ENCODE measurements around the gene TLN1.
A peak's percentile ranks its signal among the peaks of the same experiment; 100 is the strongest.

The TLN1 gene

GRCh38 chr9:35748858-35749514, 17.0 kb upstream of the TLN1 start, which contains the start of the genes GBA2 and RGP1:
Gene GBA2, minus strand, starts transcription at chr9:35749228. Its CDS starts 524 bp downstream, at chr9:35748704.
Gene RGP1, plus strand, starts transcription at chr9:35749287. Its CDS starts 469 bp downstream, at chr9:35749756.
- DNase-seq: peak; percentile 81
- 0 out of 2 replicates have a peak, but pooled peaks cover 5% of the 10 kb centered on the region for H3K36me3 ChIP-seq (replicated peaks; ENCODE audit: insufficient read depth, low read length)
- no peaks in the 10 kb centered on the region for H3K27me3 ChIP-seq (replicated peaks; ENCODE audit: insufficient read depth, low read length)
- TF ChIP-seq EZH2 (optimal IDR thresholded peaks at IDR 0.05; ENCODE audit: low read depth, low read length): no peak
- TF ChIP-seq CTCF (IDR thresholded peaks at IDR 0.05; ENCODE audit: low read length): no peak
- TF ChIP-seq EZH2phosphoT487 (IDR thresholded peaks at IDR 0.05; ENCODE audit: low read length): no peak
- peak within 1 kb of the TSS; percentile 97 for H3K4me2 ChIP-seq (ENCODE audit: low read depth, low read length)
- H4K20me1 ChIP-seq (ENCODE audit: insufficient read depth, low read length): peaks cover 11% of the 10 kb centered on the region
- peaks cover 14% of the 10 kb centered on the region for H3F3A ChIP-seq (ENCODE audit: insufficient read depth, low read length)
- no peaks in the 10 kb centered on the region for H3K9me3 ChIP-seq (replicated peaks; ENCODE audit: insufficient read depth, low read length)
- no peaks in the 10 kb centered on the region for H3K9me2 ChIP-seq (replicated peaks; ENCODE audit: insufficient read depth, low read length)
- peaks cover 20% of the 10 kb centered on the region for H3K4me1 ChIP-seq (ENCODE audit: low read length)
- H2AFZ ChIP-seq (ENCODE audit: low read length): peak within 1 kb of the TSS; percentile 73
- H3K79me2 ChIP-seq (ENCODE audit: low read length): peaks cover 63% of the 10 kb centered on the region
- peak within 1 kb of the TSS; percentile 96 for H3K4me3 ChIP-seq (ENCODE audit: low read length)
- H3K27ac ChIP-seq (ENCODE audit: low read length): peak within 1 kb of the TSS; percentile 50; the same call in 1 of the 2 replicates
- H3K9ac ChIP-seq (ENCODE audit: low read length): peak within 1 kb of the TSS; percentile 85

DNA sequence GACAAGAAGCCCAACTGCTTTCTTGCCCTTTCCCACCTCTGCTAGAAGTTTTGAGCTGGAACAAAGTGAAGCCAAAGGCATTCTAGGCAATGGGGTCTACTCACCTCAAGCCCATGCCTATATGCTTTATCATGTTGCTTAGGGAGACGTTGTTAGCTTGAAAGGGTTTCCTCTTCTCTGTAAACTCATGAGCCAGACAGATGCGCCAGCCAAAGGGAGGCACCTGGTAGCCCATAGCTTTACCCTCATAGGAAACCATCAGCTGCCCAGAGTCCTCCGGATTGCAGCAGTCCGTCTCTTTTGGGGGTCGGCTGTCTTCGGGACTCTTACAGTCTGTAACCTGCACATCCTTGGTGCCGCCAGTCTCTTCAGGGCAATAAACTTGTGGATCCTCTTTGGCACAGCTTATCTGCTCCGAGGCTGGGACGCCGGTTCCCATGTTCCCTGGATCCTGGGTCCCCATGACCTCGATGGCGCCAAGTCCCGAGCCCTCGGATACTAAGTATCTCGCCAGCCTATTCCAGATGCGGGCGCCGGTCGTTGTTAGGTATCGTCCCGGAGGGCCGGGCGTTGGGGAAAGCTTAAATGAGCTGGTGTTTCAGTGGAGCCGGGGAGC, 16.4 kb upstream of the TLN1 start:
- peak overlapping the region; percentile 97 for H3K4me2 ChIP-seq (ENCODE audit: low read depth, low read length)
- peaks cover 20% of the 10 kb centered on the region for H3K4me1 ChIP-seq (ENCODE audit: low read length)
- peak overlapping the region; percentile 96 for H3K4me3 ChIP-seq (ENCODE audit: low read length)
- H2AFZ ChIP-seq (ENCODE audit: low read length): peak overlapping the region; percentile 37
- H3K9me2 ChIP-seq (replicated peaks; ENCODE audit: insufficient read depth, low read length): no peaks in the 10 kb centered on the region
- H3K27me3 ChIP-seq (replicated peaks; ENCODE audit: insufficient read depth, low read length): no peaks in the 10 kb centered on the region
- peak overlapping the region; percentile 50; the same call in 1 of the 2 replicates for H3K27ac ChIP-seq (ENCODE audit: low read length)
- peaks cover 14% of the 10 kb centered on the region for H3F3A ChIP-seq (ENCODE audit: insufficient read depth, low read length)
- peak overlapping the region; percentile 85 for H3K9ac ChIP-seq (ENCODE audit: low read length)
- H3K9me3 ChIP-seq (replicated peaks; ENCODE audit: insufficient read depth, low read length): no peaks in the 10 kb centered on the region
- peaks cover 11% of the 10 kb centered on the region for H4K20me1 ChIP-seq (ENCODE audit: insufficient read depth, low read length)
- no peak for TF ChIP-seq EZH2phosphoT487 (IDR thresholded peaks at IDR 0.05; ENCODE audit: low read length)
- TF ChIP-seq EZH2 (optimal IDR thresholded peaks at IDR 0.05; ENCODE audit: low read depth, low read length): no peak
- TF ChIP-seq CTCF (IDR thresholded peaks at IDR 0.05; ENCODE audit: low read length): no peak
- H3K36me3 ChIP-seq (replicated peaks; ENCODE audit: insufficient read depth, low read length): 0 out of 2 replicates have a peak, but pooled peaks cover 5% of the 10 kb centered on the region
- peaks cover 69% of the 10 kb centered on the region for H3K79me2 ChIP-seq (ENCODE audit: low read length)
- DNase-seq: no peak

GRCh38 chr9:35746583-35746982, 14.6 kb upstream of the TLN1 start:
- H3K9ac ChIP-seq (ENCODE audit: low read length): no peak overlapping the region
- peaks cover 20% of the 10 kb centered on the region for H3K4me1 ChIP-seq (ENCODE audit: low read length)

More at GRCh38 chr9:35746583-35746982, 14.6 kb upstream of the TLN1 start:
- no peak for DNase-seq
- H3K27ac ChIP-seq (ENCODE audit: low read length): no peak overlapping the region
- H3K79me2 ChIP-seq (ENCODE audit: low read length): peaks cover 77% of the 10 kb centered on the region
- no peak overlapping the region for H2AFZ ChIP-seq (ENCODE audit: low read length)
- peaks cover 11% of the 10 kb centered on the region for H4K20me1 ChIP-seq (ENCODE audit: insufficient read depth, low read length)
- H3K36me3 ChIP-seq (replicated peaks; ENCODE audit: insufficient read depth, low read length): 0 out of 2 replicates have a peak, but pooled peaks cover 5% of the 10 kb centered on the region
- TF ChIP-seq EZH2phosphoT487 (IDR thresholded peaks at IDR 0.05; ENCODE audit: low read length): no peak
- TF ChIP-seq CTCF (IDR thresholded peaks at IDR 0.05; ENCODE audit: low read length): no peak
- no peak for TF ChIP-seq EZH2 (optimal IDR thresholded peaks at IDR 0.05; ENCODE audit: low read depth, low read length)
- peaks cover 14% of the 10 kb centered on the region for H3F3A ChIP-seq (ENCODE audit: insufficient read depth, low read length)
- no peaks in the 10 kb centered on the region for H3K27me3 ChIP-seq (replicated peaks; ENCODE audit: insufficient read depth, low read length)
- no peaks in the 10 kb centered on the region for H3K9me2 ChIP-seq (replicated peaks; ENCODE audit: insufficient read depth, low read length)
- H3K4me2 ChIP-seq (ENCODE audit: low read depth, low read length): peak overlapping the region; percentile 97
- peak overlapping the region; percentile 96 for H3K4me3 ChIP-seq (ENCODE audit: low read length)
- H3K9me3 ChIP-seq (replicated peaks; ENCODE audit: insufficient read depth, low read length): no peaks in the 10 kb centered on the region

All from MM.1S (cell line).